ENCODE measurements around the gene RAB28. TPM values are rescaled to one million over a fixed set of nuclear protein-coding genes. Genes with fewer than 3 reads are reported as not detected.

The RAB28 gene
- total RNA-seq, result 10.8 and 13.6 TPM in 2 replicates

GRCh38 chr4:13484122-13484748 is at the start of gene RAB28:
TSS of gene RAB28 (minus strand) at chr4:13484340.

Other genes starting within 250 kb of the RAB28 start
- gene NKX3-2, start 60.2 kb upstream of the RAB28 start, total RNA-seq, result not detected in 2 replicates
- 27.1 and 32.1 TPM in 2 replicates for gene BOD1L1, start 143.4 kb upstream of the RAB28 start, total RNA-seq

All from vein endothelial cell (primary cell).